ENCODE measurements around the gene ADAMTS12.
"Not testable (repeated sequence)": the region's sequence is repeated elsewhere in the genome, so short reads cannot be mapped to it uniquely, and the experiment has no call there.

ADAMTS12 gene

DNA sequence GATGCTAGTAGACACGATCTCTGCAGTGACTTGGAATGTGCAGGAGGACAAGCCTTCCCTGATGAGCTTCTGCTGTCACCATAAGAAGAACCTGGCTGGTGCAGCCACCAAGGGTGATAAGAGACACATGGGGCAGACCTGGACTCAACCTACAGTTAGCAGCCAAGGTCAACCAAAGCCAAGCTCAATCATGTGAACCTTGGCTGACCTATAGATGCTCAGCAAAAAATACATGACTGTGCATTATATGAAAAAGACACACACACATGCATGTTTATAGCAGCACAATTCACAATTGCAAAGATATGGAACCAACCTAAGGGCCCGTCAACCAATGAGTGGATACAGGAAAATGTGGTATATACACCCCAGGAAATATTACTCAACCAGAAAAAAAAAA lies 364.1 kb downstream of the ADAMTS12 start:
- TF ChIP-seq, protein P1, sequence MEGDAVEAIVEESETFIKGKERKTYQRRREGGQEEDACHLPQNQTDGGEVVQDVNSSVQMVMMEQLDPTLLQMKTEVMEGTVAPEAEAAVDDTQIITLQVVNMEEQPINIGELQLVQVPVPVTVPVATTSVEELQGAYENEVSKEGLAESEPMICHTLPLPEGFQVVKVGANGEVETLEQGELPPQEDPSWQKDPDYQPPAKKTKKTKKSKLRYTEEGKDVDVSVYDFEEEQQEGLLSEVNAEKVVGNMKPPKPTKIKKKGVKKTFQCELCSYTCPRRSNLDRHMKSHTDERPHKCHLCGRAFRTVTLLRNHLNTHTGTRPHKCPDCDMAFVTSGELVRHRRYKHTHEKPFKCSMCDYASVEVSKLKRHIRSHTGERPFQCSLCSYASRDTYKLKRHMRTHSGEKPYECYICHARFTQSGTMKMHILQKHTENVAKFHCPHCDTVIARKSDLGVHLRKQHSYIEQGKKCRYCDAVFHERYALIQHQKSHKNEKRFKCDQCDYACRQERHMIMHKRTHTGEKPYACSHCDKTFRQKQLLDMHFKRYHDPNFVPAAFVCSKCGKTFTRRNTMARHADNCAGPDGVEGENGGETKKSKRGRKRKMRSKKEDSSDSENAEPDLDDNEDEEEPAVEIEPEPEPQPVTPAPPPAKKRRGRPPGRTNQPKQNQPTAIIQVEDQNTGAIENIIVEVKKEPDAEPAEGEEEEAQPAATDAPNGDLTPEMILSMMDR (conservative IDR thresholded peaks at IDR 0.05), result no peak
- TF ChIP-seq ZFX (IDR thresholded peaks at IDR 0.05), result no peak

DNA sequence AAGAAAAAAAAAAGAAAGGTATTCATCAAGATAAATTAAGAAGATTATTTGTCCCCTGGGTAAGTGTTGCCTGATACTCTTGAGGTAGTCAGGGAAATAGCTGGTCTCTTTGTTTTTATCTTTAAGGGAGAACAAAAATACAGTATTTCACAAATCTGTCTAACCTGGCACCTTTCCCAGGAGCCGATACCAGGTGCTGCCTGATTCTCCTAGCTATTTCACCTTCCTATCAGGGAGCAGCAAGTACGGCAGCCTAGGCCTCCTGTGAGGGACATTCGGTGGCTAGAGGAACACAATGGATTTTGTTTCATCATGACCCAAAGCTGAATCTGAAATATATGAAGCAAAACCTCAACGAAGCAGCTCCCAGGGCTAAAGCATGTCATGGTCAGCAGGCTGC lies 365.0 kb downstream of the ADAMTS12 start:
- TF ChIP-seq, protein P1 (conservative IDR thresholded peaks at IDR 0.05), result no peak
- TF ChIP-seq ZFX (IDR thresholded peaks at IDR 0.05), result no peak
- H3K27ac ChIP-seq, result no peak overlapping the region

More for the DNA sequence above, 364.1 kb downstream of the ADAMTS12 start:
- no peak overlapping the region for H3K27ac ChIP-seq

DNA sequence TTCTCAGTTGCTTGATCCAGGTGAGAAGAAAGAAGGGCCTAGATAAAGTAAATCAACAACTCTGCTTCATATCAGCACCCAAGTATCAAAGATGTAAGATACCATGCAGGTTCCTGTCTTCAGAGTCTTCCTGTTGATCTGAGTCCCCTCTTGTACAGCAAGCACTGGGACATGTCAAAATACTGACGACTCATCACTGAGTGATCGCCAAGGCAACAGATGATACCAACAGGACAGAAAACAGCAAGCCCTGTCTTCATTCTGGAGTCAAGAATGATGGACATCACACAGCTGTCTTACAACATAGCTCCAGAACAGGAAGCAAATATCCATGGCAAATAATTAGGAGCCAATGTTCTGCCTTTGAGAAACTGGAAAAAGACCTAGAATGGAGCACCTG lies 367.3 kb downstream of the ADAMTS12 start:
- no peak overlapping the region for H3K27ac ChIP-seq
- TF ChIP-seq, protein P1 (conservative IDR thresholded peaks at IDR 0.05), result no peak
- TF ChIP-seq ZFX (IDR thresholded peaks at IDR 0.05), result no peak

DNA sequence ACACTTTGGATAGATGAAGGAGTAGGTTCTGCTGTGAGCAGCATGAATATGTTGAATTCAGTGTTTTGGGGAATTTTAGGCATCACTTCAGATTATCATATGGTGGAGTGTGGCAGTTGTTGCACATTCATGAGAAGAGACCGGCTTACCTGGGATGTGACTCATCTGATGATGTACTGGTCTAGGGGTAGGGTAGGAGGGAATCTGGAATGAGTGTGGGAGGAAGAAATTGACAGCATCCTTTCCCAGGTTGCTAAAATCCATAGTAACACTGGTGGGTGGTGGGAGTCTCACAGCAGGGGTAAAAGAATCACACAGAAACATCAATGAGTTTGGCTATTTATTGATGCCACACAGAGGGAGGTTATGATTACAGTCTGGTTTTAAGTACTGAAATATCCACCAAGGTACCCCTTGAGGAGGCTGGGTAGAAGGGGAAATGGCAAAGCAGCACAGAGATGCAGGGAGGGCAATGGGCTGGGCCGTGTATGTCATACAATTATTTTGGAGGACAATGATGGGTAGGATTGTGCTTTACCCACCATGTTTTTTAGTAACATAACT lies 368.5 kb downstream of the ADAMTS12 start:
- TF ChIP-seq, protein P1 (conservative IDR thresholded peaks at IDR 0.05), result no peak
- no peak for TF ChIP-seq ZFX (IDR thresholded peaks at IDR 0.05)
- H3K27ac ChIP-seq, result no peak overlapping the region

DNA sequence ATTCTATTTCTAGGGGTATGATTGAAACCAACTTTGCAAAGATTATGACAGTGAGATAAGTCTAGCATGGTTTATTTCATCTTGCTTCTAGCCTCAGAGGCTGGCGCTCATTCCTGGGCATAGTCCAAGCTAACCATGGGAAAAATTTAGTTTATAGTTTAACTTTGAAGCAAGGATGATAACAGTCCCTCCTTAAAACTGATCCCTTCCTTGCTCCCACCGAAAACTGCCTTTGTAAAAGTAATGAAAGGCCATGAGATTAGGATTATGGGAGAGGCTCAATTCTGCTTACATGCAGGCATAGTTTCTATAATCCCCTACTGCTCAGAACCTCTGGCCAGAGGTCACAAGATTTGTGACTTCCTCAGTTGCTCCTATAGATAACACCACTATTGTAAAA lies 375.4 kb downstream of the ADAMTS12 start:
- TF ChIP-seq, protein P1 (conservative IDR thresholded peaks at IDR 0.05), result no peak
- no peak for TF ChIP-seq ZFX (IDR thresholded peaks at IDR 0.05)
- no peak overlapping the region for H3K27ac ChIP-seq

DNA sequence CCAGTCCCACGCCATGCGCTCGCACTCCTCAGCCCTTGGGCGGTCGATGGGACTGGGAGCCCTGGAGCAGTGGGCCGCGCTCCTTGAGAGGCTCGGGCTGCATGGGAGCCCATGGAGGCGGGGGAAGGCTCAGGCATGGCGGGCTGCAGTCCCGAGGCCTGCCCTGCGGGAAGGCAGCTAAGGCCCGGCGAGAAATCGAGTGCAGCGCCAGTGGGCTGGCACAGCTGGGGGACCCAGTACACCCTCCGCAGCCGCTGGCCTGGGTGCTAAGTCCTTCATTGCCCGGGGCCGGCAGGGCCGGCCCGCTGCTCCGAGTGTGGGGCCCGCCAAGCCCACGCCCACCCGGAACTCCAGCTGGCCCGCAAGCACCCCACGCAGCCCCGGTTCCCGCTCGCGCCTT lies 376.4 kb downstream of the ADAMTS12 start:
- not testable (repeated sequence) for H3K27ac ChIP-seq

DNA sequence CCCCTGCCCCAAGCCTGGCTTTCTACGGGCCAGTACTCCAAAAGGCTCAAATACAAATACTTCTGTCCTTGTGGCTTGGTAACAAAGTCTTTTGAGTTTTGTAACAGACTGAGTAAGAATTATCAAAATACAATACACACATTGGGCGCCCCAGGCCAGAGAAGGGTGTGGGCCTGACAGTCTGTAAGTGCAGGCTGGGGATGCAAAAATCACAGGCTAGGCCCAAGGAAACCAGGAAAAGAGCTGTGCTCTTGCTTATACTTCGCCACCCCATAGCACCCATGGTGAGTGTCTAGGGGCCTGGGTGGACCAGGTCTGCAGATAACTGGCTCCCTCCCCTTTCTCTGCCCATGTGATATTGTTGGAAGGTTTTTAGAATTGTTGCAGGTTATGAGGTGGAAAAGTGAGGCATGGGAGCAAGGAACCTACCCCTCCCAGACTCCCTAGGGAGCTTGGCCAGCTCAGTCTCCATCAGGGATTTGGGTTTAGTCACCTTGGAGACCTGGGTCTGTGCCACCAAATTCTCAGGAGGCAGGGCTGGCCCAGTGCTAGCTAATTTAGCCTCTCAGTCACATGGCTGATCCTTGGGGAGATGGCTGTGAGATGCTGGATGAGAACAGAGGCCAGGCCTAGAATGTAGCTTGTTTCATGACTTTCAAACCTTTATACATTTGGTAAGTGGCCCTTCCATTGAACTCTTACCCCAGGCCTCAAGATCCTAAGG lies 378.2 kb downstream of the ADAMTS12 start:
- TF ChIP-seq, protein P1 (conservative IDR thresholded peaks at IDR 0.05), result no peak
- no peak for TF ChIP-seq ZFX (IDR thresholded peaks at IDR 0.05)
- no peak overlapping the region for H3K27ac ChIP-seq

DNA sequence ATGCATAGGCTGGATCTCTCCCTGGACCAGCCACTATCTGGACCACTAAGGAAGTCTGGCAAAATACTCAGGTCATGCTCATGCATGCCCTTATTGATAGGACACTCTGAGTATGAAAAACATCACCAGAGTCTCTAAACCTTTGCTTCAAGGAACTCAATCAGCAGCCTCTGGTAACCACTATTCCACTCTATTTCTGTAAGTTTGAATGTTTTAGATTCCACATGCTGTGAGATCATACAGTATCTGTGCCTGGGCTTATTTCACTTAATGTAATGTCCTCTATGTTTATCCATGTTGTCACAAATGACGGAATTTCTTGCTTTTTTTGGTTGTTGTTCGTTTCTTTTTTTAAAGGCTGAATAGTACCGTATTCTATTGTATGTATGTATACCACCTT lies 382.8 kb downstream of the ADAMTS12 start:
- TF ChIP-seq, protein P1 (conservative IDR thresholded peaks at IDR 0.05), result no peak
- no peak for TF ChIP-seq ZFX (IDR thresholded peaks at IDR 0.05)
- no peak overlapping the region for H3K27ac ChIP-seq
